HG03354 (cell line): ENCODE data around the gene NELL2.
"Not testable (repeated sequence)": the region's sequence is repeated elsewhere in the genome, so short reads cannot be mapped to it uniquely, and the experiment has no call there.

Experiments used
- ATAC-seq: cut with Tn5 transposase; IDR thresholded peaks from one replicate; pipeline ENCODE4 v1.9.1; 2021; ENCODE audit warnings: mild to moderate bottlenecking; ENCODE audit not compliant: unreplicated experiment, poor library complexity, severe bottlenecking

Gene NELL2

DNA sequence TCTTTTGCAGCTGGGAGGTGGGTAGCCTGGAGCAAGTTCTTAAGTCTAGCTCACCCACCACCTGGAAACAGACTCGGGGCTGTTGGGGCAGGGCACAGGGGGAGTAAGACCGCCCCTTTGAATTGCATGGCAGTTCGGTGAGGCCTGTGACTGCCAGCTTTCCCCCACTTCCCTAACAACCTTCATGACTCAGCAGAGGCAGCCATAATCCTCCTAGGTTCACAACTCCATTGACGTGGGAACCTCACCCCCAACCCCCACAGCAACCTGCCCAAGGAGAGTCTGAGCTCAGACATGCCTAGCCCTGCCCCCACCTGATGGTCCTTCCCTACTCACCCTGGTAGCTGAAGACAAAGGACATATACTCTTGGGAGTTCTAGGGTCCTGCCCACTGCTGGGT is 87.4 kb downstream of the NELL2 start:
- no peak for ATAC-seq

DNA sequence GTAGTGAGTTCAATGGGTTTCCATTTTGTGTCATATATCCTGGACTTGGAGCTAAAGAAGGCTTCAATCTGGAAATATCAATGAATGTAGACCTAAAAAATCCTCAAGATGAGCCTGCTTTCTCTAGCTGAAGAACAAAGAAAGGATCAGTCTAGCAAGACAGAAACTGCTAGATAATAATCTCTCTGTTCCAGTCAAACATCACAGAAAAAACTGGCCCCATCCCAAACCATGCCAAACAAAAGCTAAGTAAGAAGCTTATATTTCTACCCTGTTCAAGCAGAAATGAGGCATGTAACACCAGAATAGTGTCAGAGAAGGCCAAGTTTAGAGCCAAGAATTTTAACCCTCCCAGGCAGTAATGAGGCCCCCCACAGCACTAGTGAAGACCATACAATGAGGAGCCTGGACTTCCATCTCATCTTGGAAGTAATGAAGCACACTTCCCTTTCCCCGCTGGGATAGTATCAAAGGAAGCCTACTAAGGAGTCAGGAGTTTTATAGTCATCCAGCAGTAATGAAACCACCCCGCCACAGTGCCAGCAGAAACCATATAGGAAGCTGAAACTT is 95.8 kb downstream of the NELL2 start:
- no peak for ATAC-seq

DNA sequence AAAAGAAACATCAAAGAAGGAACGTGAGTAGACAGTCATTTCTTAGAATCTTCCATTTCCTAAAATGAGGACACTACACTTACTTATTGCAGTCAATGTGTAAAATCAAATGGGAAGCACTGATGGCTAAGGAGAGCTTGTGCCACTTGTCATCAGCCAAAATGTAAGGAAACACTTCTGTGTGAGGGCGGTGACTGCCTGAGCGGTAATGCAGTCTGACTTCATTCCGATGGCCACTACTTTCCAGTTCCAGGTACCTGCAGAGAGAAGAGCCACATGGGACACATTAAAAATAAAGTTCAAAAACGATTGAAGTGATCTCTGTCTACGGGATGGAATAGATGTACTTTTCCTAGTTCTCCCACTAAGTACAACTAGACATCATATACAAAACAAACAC is 96.3 kb downstream of the NELL2 start:
- no peak for ATAC-seq

DNA sequence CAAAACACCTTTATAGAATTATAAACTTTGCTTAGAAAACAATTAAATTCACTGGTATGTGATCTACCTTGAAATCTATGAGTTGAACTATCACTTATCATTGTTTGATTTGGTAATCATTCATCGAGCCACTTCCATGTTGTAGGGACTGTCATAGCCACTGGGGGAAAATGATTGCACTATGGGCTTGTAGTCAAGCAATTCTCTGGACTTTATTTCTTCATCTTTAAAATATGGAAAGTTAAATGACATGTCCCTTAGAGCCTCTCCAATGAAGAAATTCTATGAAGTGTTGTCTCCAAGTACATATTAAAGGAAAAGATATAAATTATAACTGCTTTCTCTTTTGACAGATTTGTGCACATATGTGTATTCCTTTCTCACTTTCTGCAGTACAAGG is 97.3 kb downstream of the NELL2 start:
- no peak for ATAC-seq

DNA sequence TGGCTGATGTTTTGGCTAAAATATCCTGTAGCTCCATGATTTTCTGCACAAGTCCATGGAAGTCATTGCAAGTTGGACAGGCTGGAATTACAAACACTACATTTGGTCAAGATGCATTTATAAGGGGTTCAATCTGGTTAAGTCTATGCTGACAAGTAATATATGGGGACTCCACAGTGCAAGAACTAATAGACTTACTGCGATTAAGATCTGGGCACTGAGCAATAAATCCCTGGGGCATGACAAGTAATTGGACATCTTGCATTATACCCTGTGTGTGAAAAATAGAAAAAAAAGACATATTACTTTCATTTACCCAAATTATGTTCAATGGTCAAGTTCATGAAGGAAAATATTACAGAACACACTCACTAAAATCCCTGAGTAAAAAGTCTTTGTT is 99.1 kb downstream of the NELL2 start:
- no peak for ATAC-seq

DNA sequence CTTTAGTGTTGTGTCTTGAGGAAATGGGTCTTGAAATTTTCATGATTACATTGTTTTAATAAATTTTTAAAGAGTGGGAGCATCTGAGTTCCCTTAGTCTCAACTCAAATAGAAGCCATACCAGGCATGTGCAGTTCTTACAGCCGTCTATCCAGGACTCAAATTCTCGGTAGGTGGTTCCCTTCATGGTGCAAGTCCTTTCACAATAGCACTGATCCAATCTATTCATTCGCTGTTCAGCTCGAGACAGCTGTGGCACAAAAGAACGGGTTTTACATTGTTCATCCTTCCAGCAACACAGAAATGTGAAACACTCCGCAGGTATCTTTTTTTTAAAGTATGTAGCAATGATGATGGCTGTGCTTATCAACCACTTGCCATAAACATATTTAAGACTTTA is 100.2 kb downstream of the NELL2 start:
- ATAC-seq = no peak

DNA sequence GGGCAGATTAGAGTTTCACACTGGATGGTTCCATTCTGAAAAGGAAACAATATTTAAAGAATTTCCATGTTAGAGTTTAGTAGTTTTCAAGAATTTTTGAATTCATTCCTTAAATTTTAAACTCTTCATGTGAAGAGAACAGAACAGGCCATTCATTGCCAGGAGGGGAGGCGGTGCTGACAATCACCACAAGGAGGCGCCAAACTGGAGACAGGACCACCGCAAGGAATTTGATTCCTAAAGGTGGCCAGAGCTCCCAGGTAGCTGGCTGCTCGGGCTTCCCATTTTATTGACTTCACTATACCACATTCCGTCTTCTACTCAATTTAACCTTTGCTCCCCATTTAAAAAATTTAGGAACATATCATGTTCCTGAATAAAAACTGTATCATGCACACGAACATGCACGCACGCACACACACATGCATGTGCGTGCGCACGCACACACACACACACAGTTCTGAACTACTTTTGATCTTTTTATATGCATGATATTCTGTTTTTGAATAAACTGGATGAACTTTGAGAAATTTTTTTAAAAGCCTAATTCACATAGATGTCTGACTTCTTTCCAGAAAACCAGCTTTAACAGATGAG is 101.2 kb downstream of the NELL2 start:
- ATAC-seq = peak; percentile 79

DNA sequence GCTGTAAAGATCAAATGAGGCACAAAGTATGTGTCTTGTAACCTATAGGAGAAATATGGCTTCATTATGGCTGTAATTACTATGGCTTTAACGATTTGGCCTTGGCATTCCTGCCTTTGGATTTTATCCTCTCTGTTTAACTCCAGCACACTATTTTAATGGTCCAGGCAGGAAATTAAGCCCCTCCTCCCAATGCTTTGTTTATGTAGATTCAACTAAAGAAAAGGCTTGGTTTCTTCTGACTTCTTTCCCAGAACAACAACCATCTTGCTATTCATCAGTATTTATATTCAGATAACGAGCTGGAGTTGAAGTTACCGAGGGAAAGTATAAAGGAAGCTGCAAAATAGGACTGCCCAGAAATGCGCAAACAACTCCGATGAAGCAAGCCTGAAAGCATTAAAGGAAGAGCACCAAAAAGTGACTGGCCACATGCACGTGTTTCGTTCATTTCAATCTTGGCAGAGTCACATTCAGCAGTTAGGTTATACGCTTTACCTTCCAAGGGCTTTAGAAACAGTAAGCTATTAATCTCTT is 104.6 kb downstream of the NELL2 start:
- ATAC-seq = no peak

DNA sequence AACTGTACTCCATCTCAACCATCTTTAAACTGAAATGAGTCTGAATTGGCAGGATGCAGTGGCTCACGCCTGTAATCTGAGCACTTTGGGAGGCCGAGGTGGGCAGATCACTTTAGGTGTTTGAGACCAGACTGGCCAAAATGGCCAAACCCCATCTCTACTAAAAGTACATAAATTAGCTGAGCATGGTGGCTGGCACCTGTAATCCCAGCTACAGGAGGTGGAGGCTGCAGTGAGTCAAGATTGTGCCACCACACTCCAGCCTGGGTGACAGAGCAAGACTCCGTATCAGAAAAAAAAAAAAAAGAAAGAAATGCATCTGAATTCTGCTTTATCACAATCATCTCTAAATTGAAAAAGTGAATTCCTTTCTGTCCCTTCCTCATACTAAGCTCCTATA is 110.3 kb downstream of the NELL2 start:
- ATAC-seq = no peak

DNA sequence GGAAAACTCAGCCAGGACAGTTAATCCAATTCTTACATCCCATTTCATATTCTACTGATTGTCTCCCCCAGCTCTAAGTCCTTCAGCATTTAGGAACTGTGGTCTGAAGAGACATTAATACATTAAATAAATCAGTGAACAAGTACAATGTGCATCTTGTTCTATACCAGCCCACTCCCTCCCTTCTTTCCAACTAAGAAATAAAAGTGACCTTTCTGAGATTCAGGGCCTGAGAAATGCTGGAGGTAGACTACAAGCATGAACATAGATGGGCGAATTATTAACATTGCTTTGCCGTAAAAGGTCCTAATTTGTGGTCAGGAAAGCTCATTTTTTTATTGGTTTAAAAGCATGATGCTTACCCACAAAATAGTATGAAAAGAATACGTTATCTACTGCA is 113.1 kb downstream of the NELL2 start:
- ATAC-seq = no peak

DNA sequence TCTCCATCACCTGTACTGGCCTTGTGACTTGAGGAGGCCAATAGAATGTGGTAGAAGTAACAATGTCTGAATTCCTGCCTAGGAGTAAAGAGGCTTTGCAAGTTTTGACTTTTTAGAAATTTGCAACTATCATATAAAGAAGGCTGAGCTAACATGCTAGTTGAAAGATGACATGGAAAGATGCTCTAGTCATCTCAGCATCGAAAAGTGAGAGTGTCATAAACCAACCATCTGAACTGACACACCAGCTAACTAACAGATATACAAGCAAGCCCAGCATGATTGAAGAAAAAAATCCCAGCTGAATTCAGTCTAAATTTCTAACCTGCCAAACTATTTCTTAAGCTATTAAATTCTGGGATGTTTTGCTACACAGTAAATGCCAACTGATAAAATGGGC is 116.8 kb downstream of the NELL2 start:
- no peak for ATAC-seq

DNA sequence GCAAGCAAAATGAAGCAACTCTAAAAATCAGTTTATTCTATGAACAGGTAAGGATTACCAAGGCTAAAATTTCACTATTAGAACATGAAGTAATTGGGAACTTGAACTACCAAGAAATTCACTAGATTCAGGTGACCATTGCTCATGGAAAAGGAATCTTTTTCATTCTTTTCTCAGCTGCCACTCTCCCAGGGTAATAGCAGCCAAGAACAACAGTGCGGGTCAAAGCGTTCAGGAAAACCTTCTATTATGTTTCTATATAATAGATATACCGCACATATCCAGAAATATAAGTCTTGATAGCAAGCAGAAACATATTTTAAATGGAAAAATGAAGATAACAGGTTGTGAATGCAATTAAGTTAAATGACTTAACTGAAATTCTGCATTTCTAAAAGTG is 125.6 kb downstream of the NELL2 start:
- ATAC-seq = no peak

DNA sequence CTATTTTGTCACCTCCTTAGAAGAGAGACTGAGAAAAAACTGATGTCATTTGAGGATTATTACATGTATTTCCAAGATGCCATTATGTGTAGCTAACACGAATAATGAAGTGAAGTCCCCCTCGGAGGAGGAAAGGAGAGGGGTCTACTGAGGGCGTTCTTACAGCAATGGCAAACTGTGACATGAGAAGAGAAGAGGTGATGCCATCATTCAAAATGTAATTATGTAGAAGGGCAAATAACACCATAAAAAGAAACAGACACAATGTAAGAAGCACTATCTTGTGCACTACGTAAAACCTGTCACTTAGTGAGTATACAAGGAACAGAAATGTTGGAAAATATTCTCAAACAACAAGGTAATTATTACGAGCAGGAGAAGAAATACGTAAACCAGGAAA is 126.5 kb downstream of the NELL2 start:
- no peak for ATAC-seq

DNA sequence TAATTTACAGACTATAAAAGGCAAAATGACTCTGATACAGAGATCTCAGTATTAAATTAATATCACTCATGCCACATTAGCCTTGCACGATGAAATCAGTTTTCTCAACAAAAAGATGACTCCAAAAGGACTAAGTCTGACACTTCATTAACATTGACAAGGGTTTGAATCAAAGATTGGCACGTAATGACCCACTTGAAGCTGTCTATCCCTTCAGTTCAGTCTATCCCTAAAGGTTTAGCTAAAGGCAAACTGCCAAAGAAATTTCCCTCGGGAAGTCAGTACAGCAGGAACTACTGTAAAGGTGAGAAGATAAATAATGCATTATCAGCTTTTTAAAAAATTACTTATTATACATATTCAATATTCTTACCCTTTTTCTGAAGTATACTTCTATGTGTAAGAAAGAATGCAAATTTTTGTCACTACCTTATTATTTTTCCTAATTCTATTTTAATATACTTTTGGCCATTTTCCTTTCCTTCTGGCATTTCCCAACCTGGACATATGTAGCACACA is 127.1 kb downstream of the NELL2 start:
- no peak for ATAC-seq

DNA sequence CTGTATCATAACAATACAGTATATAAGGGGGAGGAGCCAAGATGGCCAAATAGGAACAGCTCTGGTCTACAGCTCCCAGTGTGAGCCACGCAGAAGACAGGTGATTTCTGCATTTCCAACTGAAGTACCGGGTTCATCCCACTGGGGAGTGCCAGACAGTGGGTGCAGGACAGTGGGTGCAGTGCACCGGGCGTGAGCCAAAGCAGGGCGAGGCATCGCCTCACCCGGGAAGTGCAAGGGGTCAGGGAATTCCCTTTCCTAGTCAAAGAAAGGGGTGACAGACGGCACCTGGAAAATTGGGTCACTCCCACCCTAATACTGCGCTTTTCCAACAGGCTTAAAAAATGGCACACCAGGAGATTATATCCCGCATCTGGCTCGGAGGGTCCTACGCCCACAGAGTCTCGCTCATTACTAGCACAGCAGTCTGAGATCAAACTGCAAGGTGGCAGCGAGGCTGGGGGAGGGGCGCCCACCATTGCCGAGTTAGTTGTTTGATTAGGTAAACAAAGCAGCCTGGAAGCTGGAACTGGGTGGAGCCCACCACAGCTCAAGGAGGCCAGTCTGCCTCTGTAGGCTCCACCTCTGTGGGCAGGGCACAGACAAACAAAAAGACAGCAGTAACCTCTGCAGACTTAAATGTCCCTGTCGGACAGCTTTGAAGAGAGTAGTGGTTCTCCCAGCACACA is 134.7 kb downstream of the NELL2 start:
- not testable (repeated sequence) for ATAC-seq

DNA sequence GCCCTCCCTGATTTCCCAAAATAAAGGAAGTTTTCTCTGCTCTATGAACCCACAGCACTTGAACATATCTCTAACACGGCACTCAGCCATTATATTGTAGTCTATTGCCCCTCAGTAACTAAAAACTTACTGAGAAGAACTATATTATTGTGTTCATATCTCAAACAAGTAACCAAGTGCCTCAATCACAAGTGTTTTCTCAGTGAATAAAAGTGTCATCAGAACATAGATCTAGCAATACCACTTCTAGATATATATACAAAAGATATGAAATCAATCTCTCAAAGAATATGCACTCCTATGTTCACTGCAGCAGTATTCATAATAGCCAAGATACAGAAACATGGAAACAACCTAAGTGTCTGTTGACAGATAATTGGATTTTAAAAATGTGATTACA is 138.1 kb downstream of the NELL2 start:
- no peak for ATAC-seq

DNA sequence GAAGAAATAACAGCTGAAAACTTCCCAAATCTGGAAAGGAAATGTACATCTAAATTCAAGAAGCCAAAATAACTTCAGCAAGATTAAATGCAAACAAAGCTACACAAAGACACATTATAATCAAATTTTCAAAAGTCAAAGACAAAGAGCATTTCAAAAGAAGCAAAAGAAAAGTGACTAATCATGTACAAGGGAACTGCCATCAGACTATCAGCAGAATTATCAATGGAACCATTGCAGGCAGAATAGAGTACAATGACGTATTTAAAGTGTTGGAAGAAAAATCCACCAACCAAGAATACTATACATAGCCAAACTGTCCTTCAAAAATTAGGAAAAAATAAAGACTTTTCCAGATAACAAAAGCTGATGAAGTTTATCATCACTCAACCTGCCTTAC is 147.5 kb downstream of the NELL2 start:
- no peak for ATAC-seq

DNA sequence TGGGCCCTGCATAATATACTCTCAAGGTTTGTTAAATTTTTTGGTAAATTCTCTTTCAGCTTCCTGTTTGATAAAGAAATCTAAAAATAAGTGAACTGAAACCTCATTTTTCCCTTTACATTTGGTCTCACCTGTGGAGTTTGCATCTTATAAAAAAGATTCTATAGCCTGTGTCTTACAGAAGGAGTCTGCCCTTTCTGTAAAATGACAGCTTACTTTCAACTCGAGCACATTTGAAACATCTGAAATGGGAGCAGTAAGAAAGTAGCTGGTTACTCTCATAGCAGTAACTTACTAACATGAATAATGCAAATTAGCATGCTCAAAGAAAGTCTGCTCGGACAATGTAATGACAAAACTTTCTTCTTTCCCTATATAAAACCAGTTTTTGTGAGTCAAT is 155.8 kb downstream of the NELL2 start:
- ATAC-seq = no peak

DNA sequence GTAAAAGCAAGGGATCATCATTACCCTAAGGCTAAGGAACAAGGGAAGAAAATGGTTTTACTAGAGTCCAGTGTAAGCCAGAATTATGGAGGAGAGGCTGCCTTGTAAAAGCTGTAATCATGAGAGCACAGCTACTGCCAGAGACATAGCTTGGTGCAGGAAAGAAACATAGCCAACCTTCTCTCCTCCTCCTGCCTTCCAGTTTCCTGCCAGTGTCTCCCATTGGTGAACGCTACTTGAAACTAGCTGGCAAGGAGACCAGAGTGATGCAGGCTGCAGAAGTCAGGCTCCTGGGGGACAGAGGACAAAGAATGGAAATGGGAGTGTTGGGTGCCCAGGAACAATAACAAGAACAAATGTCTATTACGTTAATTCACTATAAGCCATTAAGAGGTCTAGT is 158.5 kb downstream of the NELL2 start:
- ATAC-seq = no peak

DNA sequence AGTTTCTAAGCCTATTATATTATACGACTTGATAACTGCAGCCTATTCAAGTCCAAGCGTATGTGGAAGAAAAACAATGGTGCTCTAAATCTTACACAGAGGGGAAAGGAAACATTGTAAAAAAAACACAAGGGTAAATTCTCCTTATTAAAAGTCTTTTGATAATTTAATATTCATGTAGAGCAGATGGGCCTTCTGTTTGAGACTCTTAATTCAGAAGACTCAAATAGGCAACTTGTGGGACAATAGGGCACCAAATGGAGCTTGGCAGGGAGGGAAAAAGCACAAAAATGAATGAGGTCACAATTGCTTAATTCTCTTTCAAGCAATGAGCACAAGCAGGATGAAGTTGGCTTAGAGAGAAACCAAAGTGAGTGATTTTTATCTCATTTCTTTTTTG is 159.4 kb downstream of the NELL2 start:
- ATAC-seq = no peak

DNA sequence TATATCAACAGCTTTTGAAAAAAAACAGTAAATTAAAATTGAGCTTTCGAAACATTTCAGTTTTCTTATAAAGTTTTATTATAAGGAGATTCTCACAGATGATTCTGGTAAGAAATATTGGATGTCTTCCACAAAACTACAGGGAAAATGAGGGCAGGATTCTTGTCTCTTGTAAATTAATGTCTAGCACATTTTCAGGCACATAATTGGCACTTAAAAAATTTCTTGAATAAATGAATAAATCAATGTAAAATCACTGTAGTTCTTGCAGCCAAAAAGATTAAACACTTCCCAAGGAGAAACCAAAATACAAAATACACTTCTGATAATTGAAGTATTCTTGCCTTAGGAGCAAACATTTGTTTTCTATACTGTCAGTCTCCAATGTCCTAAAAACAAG is 164.4 kb downstream of the NELL2 start:
- ATAC-seq = no peak
